B cell (primary cell): ENCODE measurements around the gene CRTAC1. TPM values are rescaled to one million over a fixed set of nuclear protein-coding genes. Genes with fewer than 3 reads are reported as not detected.

Source experiments
- ATAC-seq: fragments of 200-7000 bp; cut with Tn5 transposase; one replicate; pipeline ENCODE4 v1.10.0; 2021; ENCODE audit warnings: low read depth, mild to moderate bottlenecking, moderate number of reproducible peaks, moderate library complexity
- CTCF ChIA-PET: fragments of 350-600 bp; sonication (Branson Sonifier 250); formaldehyde crosslinking; loops from one replicate; lab custom pipeline; 2021; ENCODE audit warnings: antibody characterized with exemption, inconsistent platforms; lab: Charles Lee
- POLR2A ChIA-PET: fragments of 350-600 bp; sonication (Branson Sonifier 250); formaldehyde crosslinking; loops from one replicate; lab custom pipeline; 2021; ENCODE audit warnings: antibody characterized with exemption; lab: Charles Lee
- DNase-seq: peaks from one replicate; pipeline ENCODE4 v3.0.0; 2013
- H2AFZ ChIP-seq: 2 replicates; pipeline ENCODE4 v1.6.1; 2012; ENCODE audit warnings: mild to moderate bottlenecking, low read depth, low read length; ENCODE audit not compliant: insufficient read depth, poor library complexity, severe bottlenecking
- H3K27ac ChIP-seq, 2 donors: 1 replicate in 1 of 2; 2 replicates in 1 of 2; pipeline ENCODE4 v1.5.1; 2012 to 2013; ENCODE audit warnings: low read length in 2 of 2, mild to moderate bottlenecking in 2 of 2, moderate library complexity in 1 of 2
- H3K27me3 ChIP-seq, 4 experiments: fragments of 200-600 bp in 1 of 4; sonication (generic) in 1 of 4; replicated peaks in 1 of 4; 1 replicate in 2 of 4; 2 replicates in 2 of 4; pipeline versions ENCODE4 v1.6.1 to v1.7.0; 2013 to 2016; ENCODE audit warnings: low read length in 3 of 4, mild to moderate bottlenecking in 2 of 4, mixed read lengths in 1 of 4, moderate library complexity in 1 of 4; ENCODE audit not compliant: insufficient read depth in 4 of 4, control insufficient read depth in 3 of 4; ENCODE audit errors: control extremely low read depth in 1 of 4
- H3K36me3 ChIP-seq, 2 experiments: replicated peaks in 1 of 2; 1 replicate in 1 of 2; 2 replicates in 1 of 2; pipeline versions ENCODE4 v1.6.1 to v1.7.1; 2013; ENCODE audit warnings: low read length in 1 of 2; ENCODE audit not compliant: insufficient read depth in 2 of 2, control insufficient read depth in 1 of 2; ENCODE audit errors: control extremely low read depth in 1 of 2, extremely low read depth in 1 of 2
- H3K4me1 ChIP-seq, 2 donors: fragments of 200-600 bp in 1 of 2; sonication (generic) in 1 of 2; 1 replicate in 1 of 2; 2 replicates in 1 of 2; pipeline versions ENCODE4 v1.5.1 to v1.6.1; 2013 to 2017; ENCODE audit warnings: low read length in 2 of 2; ENCODE audit not compliant: control insufficient read depth in 2 of 2, insufficient read depth in 2 of 2
- H3K4me2 ChIP-seq: replicated peaks from 2 replicates; pipeline ENCODE3; 2012; ENCODE audit warnings: mild to moderate bottlenecking, low read depth, low read length; ENCODE audit not compliant: poor library complexity, severe bottlenecking
- H3K4me3 ChIP-seq, 5 experiments: fragments of 200-600 bp in 1 of 5; sonication (generic) in 1 of 5; 1 replicate in 3 of 5; 2 replicates in 2 of 5; pipeline versions ENCODE4 v1.5.1 to v1.7.0; 2011 to 2016; ENCODE audit warnings: low read length in 4 of 5, mild to moderate bottlenecking in 4 of 5, low read depth in 2 of 5, control low read depth in 1 of 5, moderate library complexity in 1 of 5; ENCODE audit not compliant: insufficient read depth in 1 of 5; ENCODE audit errors: control extremely low read depth in 1 of 5, extremely low read depth in 1 of 5
- H3K79me2 ChIP-seq: fragments of 200-600 bp; sonication (generic); one replicate; pipeline ENCODE4 v1.6.0; 2016; ENCODE audit warnings: low read length; ENCODE audit not compliant: control insufficient read depth, insufficient read depth
- H3K9ac ChIP-seq: fragments of 200-600 bp; sonication (generic); 2 replicates; pipeline ENCODE4 v1.6.1; 2017; ENCODE audit warnings: mild to moderate bottlenecking, low read length, moderate library complexity
- H3K9me3 ChIP-seq, 3 donors: one replicate each; pipeline versions ENCODE4 v1.6.1 to v1.7.1; 2013; ENCODE audit warnings: low read length in 2 of 3; ENCODE audit not compliant: control insufficient read depth in 2 of 3, insufficient read depth in 1 of 3; ENCODE audit errors: control extremely low read depth in 1 of 3
- H4K20me1 ChIP-seq: 2 replicates; pipeline ENCODE4 v1.6.0; 2012; ENCODE audit warnings: mild to moderate bottlenecking, low read length; ENCODE audit not compliant: insufficient read depth, control insufficient read depth, poor library complexity, severe bottlenecking
- H3K27ac Mint-ChIP-seq: one replicate; pipeline ENCODE4 v1.8.0; 2021; ENCODE audit warnings: mixed read lengths
- H3K27me3 Mint-ChIP-seq: one replicate; pipeline ENCODE4 v1.8.0; 2021; ENCODE audit warnings: mixed read lengths
- H3K4me1 Mint-ChIP-seq: one replicate; pipeline ENCODE4 v1.8.0; 2021; ENCODE audit warnings: mixed read lengths
- H3K4me3 Mint-ChIP-seq: one replicate; pipeline ENCODE4 v1.8.0; 2021; ENCODE audit warnings: mixed read lengths
- H3K9me3 Mint-ChIP-seq: one replicate; pipeline ENCODE4 v1.8.0; 2022; ENCODE audit warnings: mixed read lengths; ENCODE audit not compliant: insufficient read depth
- EZH2 ChIP-seq: IDR thresholded peaks from 2 replicates; pipeline ENCODE4 v1.6.1; 2012; ENCODE audit warnings: borderline replicate concordance, low read depth, mild to moderate bottlenecking, moderate library complexity, low read length; ENCODE audit not compliant: insufficient read depth, poor library complexity, severe bottlenecking
- WGBS: methylation state at CpG from one replicate; pipeline ENCODE4 v1.1.5; 2013; ENCODE audit warnings: missing lambda C conversion rate; ENCODE audit not compliant: insufficient coverage; 5-methylcytosine and 5-hydroxymethylcytosine counted together
- intact Hi-C: fragments of 100-400 bp; cut with micrococcal nuclease; formaldehyde crosslinking; loops from one replicate; pipeline ENCODE4 v1.10.0; 2022
- polyA plus RNA-seq: library from polyadenylated mRNA; depleted of rRNA; stranded (reverse); fragments of >200 nt; gene quantifications from 2 replicates; pipeline ENCODE4 v1.2.3, GENCODE V29; 2012
- total RNA-seq, 2 donors: library from RNA; stranded (reverse); fragments of 120-200 nt in 1 of 2; gene quantifications; 1 replicate in 1 of 2; 2 replicates in 1 of 2; pipeline versions ENCODE4 v1.2.3 to v1.2.4, GENCODE V29; 2013 to 2022
- TF ChIP-seq, protein P1 (sequence below): fragments of 200-600 bp; IDR thresholded peaks from one replicate; pipeline ENCODE4 v1.8.0; 2022; ENCODE audit warnings: antibody characterized with exemption, mild to moderate bottlenecking

CRTAC1 gene
- total and polyA plus RNA-seq, 2 donors (not counting 1 experiment from before 2014, with no cell fraction given), result not detected

GRCh38 chr10:97928897-97929296, 101.5 kb downstream of the CRTAC1 start:
- no peak for ATAC-seq
- TF ChIP-seq, protein P1, sequence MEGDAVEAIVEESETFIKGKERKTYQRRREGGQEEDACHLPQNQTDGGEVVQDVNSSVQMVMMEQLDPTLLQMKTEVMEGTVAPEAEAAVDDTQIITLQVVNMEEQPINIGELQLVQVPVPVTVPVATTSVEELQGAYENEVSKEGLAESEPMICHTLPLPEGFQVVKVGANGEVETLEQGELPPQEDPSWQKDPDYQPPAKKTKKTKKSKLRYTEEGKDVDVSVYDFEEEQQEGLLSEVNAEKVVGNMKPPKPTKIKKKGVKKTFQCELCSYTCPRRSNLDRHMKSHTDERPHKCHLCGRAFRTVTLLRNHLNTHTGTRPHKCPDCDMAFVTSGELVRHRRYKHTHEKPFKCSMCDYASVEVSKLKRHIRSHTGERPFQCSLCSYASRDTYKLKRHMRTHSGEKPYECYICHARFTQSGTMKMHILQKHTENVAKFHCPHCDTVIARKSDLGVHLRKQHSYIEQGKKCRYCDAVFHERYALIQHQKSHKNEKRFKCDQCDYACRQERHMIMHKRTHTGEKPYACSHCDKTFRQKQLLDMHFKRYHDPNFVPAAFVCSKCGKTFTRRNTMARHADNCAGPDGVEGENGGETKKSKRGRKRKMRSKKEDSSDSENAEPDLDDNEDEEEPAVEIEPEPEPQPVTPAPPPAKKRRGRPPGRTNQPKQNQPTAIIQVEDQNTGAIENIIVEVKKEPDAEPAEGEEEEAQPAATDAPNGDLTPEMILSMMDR, result no peak
- no peak for TF ChIP-seq EZH2
- no peak overlapping the region for H3K27ac Mint-ChIP-seq

DNA sequence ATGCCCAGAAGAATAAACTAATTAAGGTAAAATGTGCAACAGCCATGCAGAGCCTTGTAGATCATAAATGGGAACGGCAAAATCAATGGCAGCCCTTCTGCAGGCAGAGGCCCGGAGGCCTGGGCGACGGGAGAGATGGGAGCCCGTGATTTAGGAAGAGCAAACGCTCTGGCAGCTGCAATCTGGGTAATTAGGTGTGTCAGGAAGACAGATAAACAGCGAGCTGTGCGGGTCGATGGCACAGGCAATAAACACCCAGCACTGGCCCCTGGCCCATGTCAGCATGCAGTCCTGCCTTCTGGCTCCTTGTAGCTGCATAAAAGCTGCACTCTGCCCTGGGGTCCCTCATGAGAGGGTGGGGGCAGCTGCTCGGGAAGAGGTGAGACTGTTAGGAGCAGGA, 102.8 kb downstream of the CRTAC1 start:
- no peak overlapping the region for H3K27ac ChIP-seq
- no peak overlapping the region for H3K4me3 ChIP-seq
- WGBS, result 34% methylated on average over 10 of the region's 10 CpGs
- peaks cover 0 to 15% (median 0%) of the 10 kb centered on the region in 4 experiments for H3K27me3 ChIP-seq
- Mint-ChIP-seq H3K27me3 (peaks cover 54% of the 10 kb centered on the region), H3K4me1 (no peaks in the 10 kb centered on the region), H3K27ac (no peak overlapping the region), H3K9me3 (no peaks in the 10 kb centered on the region), H3K4me3 (no peak overlapping the region)
- no peaks in the 10 kb centered on the region for H3K36me3 ChIP-seq
- no peak overlapping the region for H2AFZ ChIP-seq
- H3K9me3 ChIP-seq, result no peaks in the 10 kb centered on the region
- CTCF ChIA-PET, result interaction anchor here (1.2 kb wide), 1 partner anchor 114 kb away, joined by 4 read pairs; no protein-coding TSS in a partner anchor
- intact Hi-C loops, result no loop called here
- no peak overlapping the region for H3K4me2 ChIP-seq
- POLR2A ChIA-PET, result no interaction called here
- DNase-seq (no peak), ATAC-seq (no peak)
- H4K20me1 ChIP-seq, result no peaks in the 10 kb centered on the region
- H3K9ac ChIP-seq, result no peak overlapping the region
- no peaks in the 10 kb centered on the region for H3K4me1 ChIP-seq
- TF ChIP-seq, protein P1, result no peak
- no peak for TF ChIP-seq EZH2
- H3K79me2 ChIP-seq, result no peaks in the 10 kb centered on the region

More at GRCh38 chr10:97928897-97929296, 101.5 kb downstream of the CRTAC1 start:
- Histone ChIP-seq H3K4me3 (no peak overlapping the region), H3K36me3 (no peaks in the 10 kb centered on the region), H2AFZ (no peak overlapping the region), H3K4me2 (no peak overlapping the region), H3K79me2 (no peaks in the 10 kb centered on the region), H3K27ac (no peak overlapping the region), H3K4me1 (no peaks in the 10 kb centered on the region), H4K20me1 (no peaks in the 10 kb centered on the region), H3K9ac (no peak overlapping the region), H3K9me3 (no peaks in the 10 kb centered on the region), H3K27me3 (peaks cover 0 to 10% (median 0%) of the 10 kb centered on the region in 4 experiments)
- ChIA-PET POLR2A (no interaction called here), CTCF (no interaction called here)
- intact Hi-C loops, result no loop called here
- 63% methylated on average over 6 of the region's 6 CpGs for WGBS
- Mint-ChIP-seq H3K27me3 (peaks cover 50% of the 10 kb centered on the region), H3K4me3 (no peak overlapping the region), H3K9me3 (no peaks in the 10 kb centered on the region), H3K4me1 (no peaks in the 10 kb centered on the region)
- no peak for DNase-seq
